ENCODE data around the gene LRRC51. TPM values are rescaled to one million over a fixed set of nuclear protein-coding genes. Genes with fewer than 3 reads are reported as not detected.
"Not testable (repeated sequence)": the region's sequence is repeated elsewhere in the genome, so short reads cannot be mapped to it uniquely, and the experiment has no call there.

The LRRC51 gene
- total RNA-seq, 4 donors from 2014 or later: 3.8 to 10.2 (median 9.6) TPM; not detected in 1

DNA sequence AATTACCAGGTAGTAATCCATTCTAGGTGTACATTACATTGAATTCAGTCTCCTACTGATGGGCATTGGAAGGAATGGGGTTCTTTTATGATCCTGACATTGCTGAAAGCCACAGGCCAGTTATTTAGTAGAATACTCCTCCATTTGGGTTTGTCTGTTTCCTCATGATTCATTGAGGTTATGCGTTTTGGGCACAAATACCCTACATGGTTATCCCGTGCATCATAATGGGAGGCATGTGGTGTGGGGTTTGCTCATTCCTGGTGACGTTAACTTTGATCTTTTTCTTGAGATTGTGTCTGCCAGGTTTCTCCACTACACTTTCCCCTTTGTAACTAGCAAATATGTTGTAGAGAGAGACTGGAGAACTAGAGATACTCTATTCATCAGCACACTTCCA, 60.4 kb downstream of the LRRC51 start:
- no peak overlapping the region for H3K4me3 ChIP-seq
- no peaks in the 10 kb centered on the region for H3K36me3 ChIP-seq
- TF ChIP-seq POLR2A (IDR thresholded peaks at IDR 0.05): no peak
- TF ChIP-seq, protein P1, sequence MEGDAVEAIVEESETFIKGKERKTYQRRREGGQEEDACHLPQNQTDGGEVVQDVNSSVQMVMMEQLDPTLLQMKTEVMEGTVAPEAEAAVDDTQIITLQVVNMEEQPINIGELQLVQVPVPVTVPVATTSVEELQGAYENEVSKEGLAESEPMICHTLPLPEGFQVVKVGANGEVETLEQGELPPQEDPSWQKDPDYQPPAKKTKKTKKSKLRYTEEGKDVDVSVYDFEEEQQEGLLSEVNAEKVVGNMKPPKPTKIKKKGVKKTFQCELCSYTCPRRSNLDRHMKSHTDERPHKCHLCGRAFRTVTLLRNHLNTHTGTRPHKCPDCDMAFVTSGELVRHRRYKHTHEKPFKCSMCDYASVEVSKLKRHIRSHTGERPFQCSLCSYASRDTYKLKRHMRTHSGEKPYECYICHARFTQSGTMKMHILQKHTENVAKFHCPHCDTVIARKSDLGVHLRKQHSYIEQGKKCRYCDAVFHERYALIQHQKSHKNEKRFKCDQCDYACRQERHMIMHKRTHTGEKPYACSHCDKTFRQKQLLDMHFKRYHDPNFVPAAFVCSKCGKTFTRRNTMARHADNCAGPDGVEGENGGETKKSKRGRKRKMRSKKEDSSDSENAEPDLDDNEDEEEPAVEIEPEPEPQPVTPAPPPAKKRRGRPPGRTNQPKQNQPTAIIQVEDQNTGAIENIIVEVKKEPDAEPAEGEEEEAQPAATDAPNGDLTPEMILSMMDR (IDR thresholded peaks at IDR 0.05): no peak
- intact Hi-C loops (cut with DNase I; ENCODE audit: low total_unique reads): no loop called here
- H3K4me1 ChIP-seq: no peaks in the 10 kb centered on the region
- no peak for DNase-seq
- H3K9me3 ChIP-seq: no peaks in the 10 kb centered on the region
- no peak overlapping the region for H3K27ac ChIP-seq
- H3K27me3 ChIP-seq: no peaks in the 10 kb centered on the region

DNA sequence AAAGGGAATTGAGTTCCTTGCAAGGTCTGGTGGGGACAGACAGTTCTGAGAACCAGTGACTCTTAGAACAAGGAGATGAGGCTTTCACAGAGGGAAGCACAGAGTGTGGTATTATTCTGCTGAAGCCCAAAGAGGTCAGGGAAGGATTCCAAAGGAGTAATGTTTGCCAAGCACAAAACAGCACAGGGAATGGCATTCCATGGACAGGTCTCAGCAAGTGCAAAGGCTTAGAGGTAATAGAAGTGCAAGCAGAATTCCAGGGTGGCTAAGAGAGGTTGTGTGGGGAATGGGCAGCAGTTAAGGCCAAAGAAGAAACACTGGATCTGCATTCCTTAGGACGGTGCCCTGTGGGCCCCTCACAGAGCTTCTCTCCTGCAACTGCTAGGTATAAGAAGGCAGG, 61.4 kb downstream of the LRRC51 start:
- DNase-seq; H3K4me3 ChIP-seq; H3K27ac ChIP-seq; H3K4me1 ChIP-seq; H3K9me3 ChIP-seq; H3K36me3 ChIP-seq; intact Hi-C loops (cut with DNase I; ENCODE audit: low total_unique reads); H3K27me3 ChIP-seq: not testable (repeated sequence)

DNA sequence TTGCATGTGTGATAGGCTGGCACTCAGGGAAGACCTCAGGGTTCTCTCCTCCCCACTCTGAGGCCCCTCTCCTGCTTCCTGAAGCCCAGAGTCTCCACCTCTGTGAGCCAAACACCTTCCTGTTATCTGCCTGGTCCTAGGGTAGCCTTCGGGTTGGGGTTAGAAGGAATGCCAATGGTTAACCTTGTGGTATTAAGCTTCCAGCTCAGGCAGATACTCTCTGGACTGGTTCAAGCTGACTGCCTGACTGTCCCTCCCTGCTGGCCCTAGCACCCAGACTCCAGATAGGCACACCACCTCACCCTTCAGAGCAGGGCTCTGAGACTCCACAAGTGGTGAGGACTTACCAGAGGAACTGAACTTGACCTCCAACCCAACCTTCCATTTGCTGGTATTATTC, 61.9 kb downstream of the LRRC51 start:
- H3K9me3 ChIP-seq; H3K4me3 ChIP-seq; H3K36me3 ChIP-seq; H3K27me3 ChIP-seq; H3K27ac ChIP-seq; H3K4me1 ChIP-seq; intact Hi-C loops (cut with DNase I; ENCODE audit: low total_unique reads); DNase-seq: not testable (repeated sequence)

DNA sequence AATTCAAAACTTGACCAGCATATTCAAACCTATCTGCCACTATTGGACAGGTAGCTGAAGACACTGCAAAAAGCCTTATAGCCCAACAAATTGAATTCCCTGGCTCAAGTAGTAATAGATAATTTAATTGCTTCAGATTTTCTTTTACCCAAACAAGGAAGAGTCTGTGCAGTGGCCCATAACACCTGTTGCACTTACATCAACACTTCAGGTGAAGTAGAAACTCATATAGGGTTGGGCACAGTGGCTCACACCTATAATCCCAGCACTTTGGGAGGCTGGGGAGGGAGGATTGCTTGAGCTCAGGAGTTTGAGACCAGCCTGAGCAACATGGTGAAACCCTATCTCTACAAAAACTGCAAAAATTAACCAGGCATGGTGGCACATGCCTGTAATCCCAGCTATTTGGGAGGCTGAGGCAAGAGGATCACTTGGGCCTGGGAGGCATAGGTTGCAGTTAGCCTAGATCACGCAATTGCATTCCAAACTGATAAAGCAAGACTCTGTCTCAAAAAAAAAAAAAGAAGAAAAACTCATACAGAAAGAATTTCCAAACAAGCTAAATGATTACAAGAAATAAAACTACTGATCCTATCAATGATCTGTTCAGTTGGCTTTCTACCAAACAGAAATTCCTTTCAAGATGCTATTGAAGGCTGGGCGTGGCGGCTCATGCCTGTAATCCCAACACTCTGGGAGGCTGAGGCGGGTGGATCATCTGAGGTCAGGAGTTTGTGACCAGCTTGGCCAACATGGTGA, 64.3 kb downstream of the LRRC51 start:
- H3K27ac ChIP-seq: no peak overlapping the region
- no peaks in the 10 kb centered on the region for H3K4me1 ChIP-seq
- no peaks in the 10 kb centered on the region for H3K27me3 ChIP-seq
- no peak for DNase-seq
- no peaks in the 10 kb centered on the region for H3K9me3 ChIP-seq
- H3K36me3 ChIP-seq: no peaks in the 10 kb centered on the region
- no peak overlapping the region for H3K4me3 ChIP-seq
- intact Hi-C loops (cut with DNase I; ENCODE audit: low total_unique reads): no loop called here
- TF ChIP-seq POLR2A (IDR thresholded peaks at IDR 0.05): no peak
- TF ChIP-seq, protein P1 (IDR thresholded peaks at IDR 0.05): no peak

Small RNA genes lying within 50 kb of the gene (microRNA-seq; reads per million reads assigned to microRNA genes)
- gene MIR3165 (ENCODE audit: borderline microRNAs expressed, borderline replicate concordance): not detected

Small RNA genes lying within 50 kb of the gene (small RNA-seq; reads per million reads assigned to genes)
- not detected for gene MIR3165
- not detected for gene RNU6-72P

Other genes with a start within 250 kb of the LRRC51 start
- not detected for gene DEFB108B, start 247.7 kb upstream of the LRRC51 start, total RNA-seq
- not detected for gene DEFB131B, start 202.4 kb upstream of the LRRC51 start, total RNA-seq
- gene XNDC1N, start 152.3 kb upstream of the LRRC51 start, total RNA-seq: 100 to 1,000 TPM in 1 of 4 donors, 10 to 100 TPM in 2, 1 to 10 TPM in 1; 8.2 to 176 (median 21.4) TPM
- gene RNF121, start 151.8 kb upstream of the LRRC51 start, total RNA-seq: 10 to 100 TPM in 3 of 4 donors, 1 to 10 TPM in 1; 3.8 to 56.2 (median 47.0) TPM
- gene IL18BP, start 81.9 kb upstream of the LRRC51 start, total RNA-seq: 10 to 100 TPM in 2 of 4 donors, 1 to 10 TPM in 2; 7.3 to 24.6 (median 10.5) TPM
- gene NUMA1, start 308 bp upstream of the LRRC51 start, total RNA-seq: 100 to 1,000 TPM; 159 to 365 (median 303) TPM
- gene LAMTOR1, start 22.4 kb downstream of the LRRC51 start, total RNA-seq: 100 to 1,000 TPM in 1 of 4 donors, 10 to 100 TPM in 3; 46.0 to 115 (median 91.5) TPM
- gene TOMT, start 25.1 kb downstream of the LRRC51 start, total RNA-seq: not detected
- gene ANAPC15, start 31.8 kb downstream of the LRRC51 start, total RNA-seq: 10 to 100 TPM in 2 of 4 donors, 1 to 10 TPM in 2; 6.5 to 56.9 (median 20.7) TPM
- gene FOLR3, start 54.9 kb downstream of the LRRC51 start, total RNA-seq: not detected
- 10 to 100 TPM in 1 of 4 donors, 1 to 10 TPM in 1, not detected in 2; 1.8 to 22.0 TPM for gene FOLR1, start 111.3 kb downstream of the LRRC51 start, total RNA-seq
- gene FOLR2, start 135.9 kb downstream of the LRRC51 start, total RNA-seq: 10 to 100 TPM in 2 of 4 donors, 1 to 10 TPM in 1, under 1 TPM in 1; 0.51 to 52.1 (median 19.9) TPM
- gene INPPL1, start 143.9 kb downstream of the LRRC51 start, total RNA-seq: 100 to 1,000 TPM in 1 of 4 donors, 10 to 100 TPM in 3; 47.1 to 200 (median 50.8) TPM
- gene PHOX2A, start 163.3 kb downstream of the LRRC51 start, total RNA-seq: not detected

All from uterus (tissue), 4 donors.